Esophagus squamous epithelium (tissue), 5 donors: ENCODE results near the gene PTPN20. TPM values are rescaled to one million over a fixed set of nuclear protein-coding genes. Genes with fewer than 3 reads are reported as not detected.
A peak's percentile ranks its signal among the peaks of the same experiment; 100 is the strongest.

ENCODE experiments used
- DNase-seq: peaks from one replicate; lab custom pipeline; 2025; lab: John Stamatoyannopoulos, UW
- H3K27ac ChIP-seq, 4 donors: fragments of 200-600 bp; sonication (generic); one replicate each; pipeline ENCODE4 v1.5.1; 2016 to 2019; ENCODE audit warnings: mild to moderate bottlenecking in 1 of 4
- H3K27me3 ChIP-seq, 4 donors: fragments of 200-600 bp; sonication (generic); 1 replicate in 3 of 4; 2 replicates in 1 of 4; pipeline versions ENCODE4 v1.5.1 to v1.6.0; 2017 to 2021; ENCODE audit warnings: antibody characterized with exemption in 1 of 4
- H3K36me3 ChIP-seq, 3 donors: fragments of 200-600 bp; sonication (generic); one replicate each; pipeline ENCODE4 v1.5.1; 2016 to 2019
- H3K4me1 ChIP-seq, 3 donors: fragments of 200-600 bp; sonication (generic); one replicate each; pipeline ENCODE4 v1.5.1; 2017 to 2019
- H3K4me3 ChIP-seq, 4 donors: fragments of 200-600 bp; sonication (generic); 1 replicate in 3 of 4; 2 replicates in 1 of 4; pipeline ENCODE4 v1.5.1; 2016 to 2019; ENCODE audit warnings: mild to moderate bottlenecking in 2 of 4, moderate library complexity in 1 of 4
- H3K9me3 ChIP-seq, 3 donors: fragments of 200-600 bp; sonication (generic); one replicate each; pipeline ENCODE4 v1.5.1; 2016 to 2019
- POLR2A ChIP-seq, 4 donors: fragments of 450-650 bp; IDR thresholded peaks; one replicate each; pipeline ENCODE4 v1.6.1; 2017; ENCODE audit warnings: antibody characterized with exemption in 4 of 4, mild to moderate bottlenecking in 4 of 4, moderate library complexity in 3 of 4
- WGBS, 2 donors: methylation state at CpG; one replicate each; pipeline ENCODE4 v1.1.5; 2018; 5-methylcytosine and 5-hydroxymethylcytosine counted together
- intact Hi-C: fragments of 100-400 bp; cut with DNase I; formaldehyde crosslinking; loops from one replicate; pipeline ENCODE4 v1.15.0; 2022
- total RNA-seq, 4 donors: library from RNA; depleted of rRNA; stranded (reverse); fragments of >200 nt; gene quantifications; one replicate each; pipeline ENCODE4 v1.1.0, GENCODE V29; 2016
- TF ChIP-seq, protein P1 (sequence below), 6 experiments: fragments of 450-650 bp in 4 of 6; fragments of 200-600 bp in 2 of 6; sonication (generic) in 2 of 6; IDR thresholded peaks; one replicate each; pipeline ENCODE4 v1.5.1; 2016 to 2019; ENCODE audit warnings: antibody characterized with exemption in 6 of 6, mild to moderate bottlenecking in 4 of 6, moderate library complexity in 4 of 6
- donor health status: DM: yes; HTN: yes; CAD: no.

The PTPN20 gene
- total RNA-seq, 4 donors from 2014 or later, result 1.8 to 7.5 (median 5.0) TPM

GRCh38 chr10:47029181-47030009, 118.2 kb downstream of the PTPN20 start:
- intact Hi-C loops, result no loop called here
- no peak for DNase-seq
- Histone ChIP-seq H3K9me3 (no peaks in the 10 kb centered on the region), H3K36me3 (no peaks in the 10 kb centered on the region), H3K4me1 (no peaks in the 10 kb centered on the region), H3K27me3 (no peaks in the 10 kb centered on the region), H3K4me3 (no peak overlapping the region), H3K27ac (no peak overlapping the region)
- TF ChIP-seq, protein P1, sequence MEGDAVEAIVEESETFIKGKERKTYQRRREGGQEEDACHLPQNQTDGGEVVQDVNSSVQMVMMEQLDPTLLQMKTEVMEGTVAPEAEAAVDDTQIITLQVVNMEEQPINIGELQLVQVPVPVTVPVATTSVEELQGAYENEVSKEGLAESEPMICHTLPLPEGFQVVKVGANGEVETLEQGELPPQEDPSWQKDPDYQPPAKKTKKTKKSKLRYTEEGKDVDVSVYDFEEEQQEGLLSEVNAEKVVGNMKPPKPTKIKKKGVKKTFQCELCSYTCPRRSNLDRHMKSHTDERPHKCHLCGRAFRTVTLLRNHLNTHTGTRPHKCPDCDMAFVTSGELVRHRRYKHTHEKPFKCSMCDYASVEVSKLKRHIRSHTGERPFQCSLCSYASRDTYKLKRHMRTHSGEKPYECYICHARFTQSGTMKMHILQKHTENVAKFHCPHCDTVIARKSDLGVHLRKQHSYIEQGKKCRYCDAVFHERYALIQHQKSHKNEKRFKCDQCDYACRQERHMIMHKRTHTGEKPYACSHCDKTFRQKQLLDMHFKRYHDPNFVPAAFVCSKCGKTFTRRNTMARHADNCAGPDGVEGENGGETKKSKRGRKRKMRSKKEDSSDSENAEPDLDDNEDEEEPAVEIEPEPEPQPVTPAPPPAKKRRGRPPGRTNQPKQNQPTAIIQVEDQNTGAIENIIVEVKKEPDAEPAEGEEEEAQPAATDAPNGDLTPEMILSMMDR (IDR thresholded peaks at IDR 0.05), result no peak
- no peak for TF ChIP-seq POLR2A (IDR thresholded peaks at IDR 0.05)
- 84 to 88% methylated on average over 8 to 9 of the region's 13 CpGs for WGBS, 2 donors

- intact Hi-C loops, result no loop called here
- Histone ChIP-seq H3K27me3 (peaks cover 0 to 5% (median 0%) of the 10 kb centered on the region in 4 donors), H3K4me1 (no peaks in the 10 kb centered on the region), H3K4me3 (no peak overlapping the region), H3K36me3 (no peaks in the 10 kb centered on the region), H3K27ac (peak overlapping the region in 1 of 4 donors; percentile 35), H3K9me3 (no peaks in the 10 kb centered on the region)
- 79 to 82% methylated on average over 7 to 10 of the region's 10 CpGs for WGBS, 2 donors
- TF ChIP-seq, protein P1 (IDR thresholded peaks at IDR 0.05), result no peak
- no peak for TF ChIP-seq POLR2A (IDR thresholded peaks at IDR 0.05)
- no peak for DNase-seq
Observed at GRCh38 chr10:47030191-47030703, 119.0 kb downstream of the PTPN20 start.

DNA sequence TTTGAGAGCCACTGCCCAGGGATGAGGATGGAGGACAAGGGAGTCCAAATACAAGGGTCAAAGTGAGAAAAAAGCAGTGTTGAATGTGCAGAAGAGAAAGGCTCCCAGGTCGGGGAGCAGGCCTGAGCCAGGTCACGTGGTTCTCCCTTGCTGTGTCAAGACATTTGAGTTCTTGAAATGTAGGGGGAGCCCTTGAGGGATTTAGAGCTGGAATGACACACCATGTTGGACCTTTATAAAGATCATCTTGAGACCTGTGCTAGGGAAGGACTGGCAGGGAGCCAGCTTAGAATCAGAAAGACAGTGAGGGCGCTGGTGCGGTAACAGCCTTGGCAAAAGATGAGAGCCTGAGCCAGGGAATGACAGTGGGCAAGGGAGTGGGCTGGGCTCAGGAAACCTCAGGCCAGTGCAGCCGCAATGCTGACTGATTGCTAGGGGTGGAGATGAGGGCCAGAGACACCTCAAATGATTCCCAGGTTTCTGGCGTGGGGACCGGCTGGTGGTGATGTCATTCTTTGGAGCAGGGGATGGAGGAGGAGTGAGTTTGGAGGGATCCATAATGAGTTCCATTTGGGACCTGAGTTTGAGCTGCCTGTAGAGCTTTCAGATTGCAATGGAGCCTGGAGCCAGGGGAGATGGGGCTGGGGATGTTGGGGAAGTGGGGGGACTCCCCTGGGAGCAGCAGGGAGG, 120.1 kb downstream of the PTPN20 start:
- no peak for TF ChIP-seq POLR2A (IDR thresholded peaks at IDR 0.05)
- TF ChIP-seq, protein P1 (IDR thresholded peaks at IDR 0.05), result no peak
- peak overlapping the region in 1 of 4 donors; percentile 35 for H3K27ac ChIP-seq
- H3K27me3 ChIP-seq, result peaks cover 0 to 6% (median 0%) of the 10 kb centered on the region in 4 donors

GRCh38 chr10:47031901-47032465, 120.8 kb downstream of the PTPN20 start:
- no peak for TF ChIP-seq POLR2A (IDR thresholded peaks at IDR 0.05)
- TF ChIP-seq, protein P1 (IDR thresholded peaks at IDR 0.05), result no peak
- Histone ChIP-seq H3K36me3 (no peaks in the 10 kb centered on the region), H3K27ac (peak overlapping the region in 1 of 4 donors; percentile 28), H3K4me3 (no peak overlapping the region), H3K4me1 (no peaks in the 10 kb centered on the region), H3K9me3 (no peaks in the 10 kb centered on the region), H3K27me3 (peaks cover 0 to 12% (median 0%) of the 10 kb centered on the region in 4 donors)
- no peak for DNase-seq
- WGBS, 2 donors, result 75 to 81% methylated on average over 5 to 7 of the region's 7 CpGs
- intact Hi-C loops, result no loop called here

More for the DNA sequence above, 120.1 kb downstream of the PTPN20 start:
- H3K4me3 ChIP-seq, result no peak overlapping the region
- WGBS, 2 donors, result 71 to 72% methylated on average over 5 to 7 of the region's 7 CpGs
- no peaks in the 10 kb centered on the region for H3K9me3 ChIP-seq
- H3K4me1 ChIP-seq, result no peaks in the 10 kb centered on the region
- DNase-seq, result no peak
- H3K36me3 ChIP-seq, result no peaks in the 10 kb centered on the region
- intact Hi-C loops, result no loop called here
